ENCODE data around the gene ADH5.
A peak's percentile ranks its signal among the peaks of the same experiment; 100 is the strongest.
"Not testable (repeated sequence)": the region's sequence is repeated elsewhere in the genome, so short reads cannot be mapped to it uniquely, and the experiment has no call there.

Gene ADH5

DNA sequence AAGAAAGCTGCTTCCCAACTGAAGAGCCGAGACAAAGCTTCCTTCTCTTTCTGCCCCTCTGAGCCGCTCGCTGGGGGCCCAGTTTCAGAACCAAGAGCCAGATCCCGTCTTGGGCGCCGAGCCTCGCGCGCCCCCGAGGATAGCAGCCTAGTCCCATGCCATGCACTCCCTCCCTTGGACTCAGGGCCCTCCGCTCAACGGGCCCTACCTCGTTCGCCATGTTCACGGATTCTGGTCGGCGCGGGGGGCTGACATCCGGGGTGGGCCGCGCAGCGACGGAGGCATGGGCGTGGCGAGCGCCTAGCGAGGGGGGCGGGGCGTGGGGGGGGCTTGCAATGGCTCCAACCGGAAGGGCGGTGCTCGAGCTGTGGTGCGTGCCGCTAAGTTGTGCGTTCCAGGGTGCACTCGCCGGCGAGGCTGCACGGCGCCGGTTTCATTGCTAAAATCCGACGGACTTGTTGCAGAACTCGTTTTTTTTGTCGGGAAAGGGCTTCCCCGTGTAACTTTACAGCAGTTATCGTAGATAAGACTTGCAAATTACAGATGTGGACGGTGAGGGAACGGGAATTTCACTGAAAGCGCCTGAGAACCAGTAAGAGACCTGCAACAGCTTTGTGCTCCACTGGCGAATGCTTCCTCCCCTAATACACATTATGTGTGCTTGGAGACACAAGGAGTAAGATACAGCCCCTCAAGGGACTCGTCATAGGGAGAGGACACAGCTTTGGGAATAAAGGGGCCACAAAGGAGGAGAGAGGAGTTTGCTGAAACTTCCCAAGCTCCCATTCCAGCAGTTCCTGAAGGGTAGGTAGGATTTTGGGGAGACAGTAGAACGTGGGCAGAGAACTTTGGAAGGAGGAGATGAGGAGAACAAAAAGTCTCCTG lies at the start of gene ADH5:
Gene ADH5 (minus strand): TSS at position 308 of the 885 bp plus-strand sequence. CDS start 88 bp downstream, at position 220.
- peak; percentile 93 for DNase-seq

DNA sequence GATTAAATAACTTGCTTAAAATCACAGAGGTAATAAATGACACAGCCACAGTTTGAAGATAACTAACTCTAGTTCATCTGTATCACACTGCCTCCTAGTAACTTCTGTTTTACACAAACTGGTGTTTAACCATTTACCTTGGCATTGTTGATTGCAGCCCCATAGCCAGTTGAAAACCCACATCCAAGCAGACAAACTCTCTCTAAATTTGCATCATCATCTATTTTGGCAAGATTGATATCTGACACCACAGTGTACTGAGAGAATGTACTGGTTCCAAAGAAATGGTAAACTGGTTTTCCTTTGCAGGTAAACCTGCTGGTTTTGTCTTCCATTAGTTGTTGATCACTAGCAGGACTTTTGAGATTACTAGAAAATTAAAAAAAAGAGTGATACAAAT lies 47.7 kb upstream of the ADH5 start:
- no peak for DNase-seq

DNA sequence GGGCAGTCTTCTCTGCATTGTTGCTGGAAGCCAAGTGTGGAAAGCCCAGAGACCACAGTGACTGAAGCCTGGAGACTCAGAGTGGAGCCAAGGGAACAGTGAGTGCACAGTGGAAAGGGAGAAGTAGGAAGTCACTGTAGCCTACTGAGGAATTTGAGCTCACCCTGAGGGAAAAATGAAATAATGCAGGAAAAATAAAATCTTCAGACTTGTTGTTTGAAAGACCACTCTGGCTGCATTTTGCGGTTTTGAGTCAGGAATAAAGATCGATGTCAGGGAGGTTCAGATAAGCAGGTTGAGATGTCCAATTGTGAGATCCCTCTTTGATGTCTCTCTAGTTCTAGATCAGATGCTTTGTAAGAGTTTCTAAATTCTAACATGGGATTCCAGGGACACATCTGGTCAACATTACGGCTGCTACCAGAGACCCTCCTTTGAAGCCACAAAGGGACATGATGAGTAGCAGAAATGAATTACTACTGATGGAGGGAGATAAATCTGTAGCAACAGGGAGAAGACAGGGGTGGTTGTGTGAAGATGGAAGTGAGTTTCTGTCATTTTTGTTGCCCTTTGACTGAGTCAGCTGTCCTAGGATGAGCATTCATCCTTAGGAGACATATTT lies 47.1 kb upstream of the ADH5 start:
- DNase-seq: no peak

DNA sequence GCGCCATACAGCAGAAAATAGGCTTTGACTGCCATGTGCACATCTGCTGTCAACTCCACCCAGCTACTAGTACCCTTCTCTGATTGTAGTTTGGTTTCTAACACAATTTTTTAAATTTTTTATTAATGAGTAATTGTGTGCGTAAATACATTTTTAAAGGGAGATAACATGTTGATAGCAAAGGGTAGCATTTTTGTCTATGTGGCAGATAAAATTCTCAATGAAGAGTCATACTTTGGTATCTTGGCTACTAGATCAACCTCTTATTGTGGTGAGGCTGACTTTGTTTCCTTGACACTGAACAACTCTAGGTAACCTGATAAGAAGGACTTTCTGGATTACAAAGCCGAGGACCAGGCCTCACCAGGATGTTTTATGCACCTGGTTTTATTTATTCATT lies 46.0 kb upstream of the ADH5 start:
- DNase-seq: no peak

DNA sequence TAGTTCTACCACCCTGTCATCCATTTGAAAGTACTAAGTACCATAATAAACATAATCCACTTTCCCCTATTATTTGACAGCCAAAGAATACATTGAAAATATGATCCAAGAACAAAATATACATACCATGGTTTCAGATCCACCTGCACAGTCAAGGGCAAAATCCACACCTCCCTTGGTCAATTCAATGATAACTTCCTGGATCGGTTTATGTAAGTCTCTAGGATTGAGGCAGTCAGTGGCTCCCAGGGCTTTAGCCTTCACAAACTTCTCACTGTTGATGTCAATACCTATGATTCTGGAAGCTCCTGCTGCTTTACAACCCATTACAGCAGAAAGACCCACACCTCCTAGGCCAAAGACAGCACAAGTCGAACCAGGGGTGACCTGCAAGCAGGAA lies 42.8 kb upstream of the ADH5 start:
- no peak for DNase-seq

DNA sequence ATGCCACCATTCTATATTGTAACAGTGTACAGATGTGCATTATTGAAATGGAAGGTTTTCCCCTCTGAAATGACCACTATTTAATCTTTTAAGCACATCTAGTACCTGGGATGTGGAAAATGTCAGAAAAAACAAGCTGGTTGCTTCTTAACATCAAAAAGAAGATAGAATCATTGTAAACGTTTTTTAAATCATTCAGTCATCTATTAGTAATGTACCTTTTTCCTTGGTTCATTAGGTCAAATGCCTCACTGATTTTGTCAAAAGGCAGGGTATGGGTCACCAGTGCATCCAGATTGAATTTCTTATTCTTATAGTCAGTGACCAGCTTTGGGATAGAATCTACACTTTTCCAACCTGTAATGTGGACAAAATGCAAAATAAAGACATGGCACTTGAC lies 37.8 kb upstream of the ADH5 start:
- no peak for DNase-seq

DNA sequence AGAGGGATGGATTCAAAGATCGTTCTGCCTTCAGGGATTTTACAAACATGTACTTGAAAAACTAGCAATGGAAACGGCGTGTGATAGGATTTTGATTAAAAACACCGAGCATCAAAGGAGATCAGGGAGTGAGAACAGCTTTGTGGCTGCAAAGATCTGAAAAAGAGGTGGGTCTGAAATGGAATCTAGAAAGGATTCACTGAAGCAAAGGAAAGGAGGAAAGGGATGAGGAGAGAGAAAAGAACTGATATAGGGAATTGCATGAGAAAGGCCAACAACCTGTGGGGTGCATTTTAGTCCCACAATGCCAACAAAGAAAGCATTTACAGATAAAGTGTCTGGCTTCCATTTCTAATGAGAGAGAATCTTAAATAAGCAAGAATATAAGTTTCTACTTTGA lies 32.4 kb upstream of the ADH5 start:
- DNase-seq: no peak

DNA sequence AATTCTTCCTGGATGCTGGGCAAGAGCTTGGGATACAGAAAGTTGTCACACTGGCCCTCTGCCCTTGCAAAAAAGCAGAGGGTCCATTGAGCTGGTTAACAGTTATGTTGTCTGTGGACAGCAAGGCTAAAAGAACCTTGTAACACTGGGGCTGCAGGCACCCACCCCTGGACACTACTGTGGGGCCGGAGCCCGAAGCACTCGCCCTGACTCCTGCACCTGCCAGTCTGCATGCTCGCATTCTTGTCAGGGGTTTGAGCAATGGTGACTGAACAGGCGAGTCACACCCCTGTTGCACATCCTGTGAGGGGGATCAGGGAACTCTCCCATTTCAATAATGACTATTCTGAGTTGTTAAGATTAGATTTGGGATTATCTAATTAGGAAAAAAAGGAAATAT lies 31.9 kb upstream of the ADH5 start:
- DNase-seq: no peak

DNA sequence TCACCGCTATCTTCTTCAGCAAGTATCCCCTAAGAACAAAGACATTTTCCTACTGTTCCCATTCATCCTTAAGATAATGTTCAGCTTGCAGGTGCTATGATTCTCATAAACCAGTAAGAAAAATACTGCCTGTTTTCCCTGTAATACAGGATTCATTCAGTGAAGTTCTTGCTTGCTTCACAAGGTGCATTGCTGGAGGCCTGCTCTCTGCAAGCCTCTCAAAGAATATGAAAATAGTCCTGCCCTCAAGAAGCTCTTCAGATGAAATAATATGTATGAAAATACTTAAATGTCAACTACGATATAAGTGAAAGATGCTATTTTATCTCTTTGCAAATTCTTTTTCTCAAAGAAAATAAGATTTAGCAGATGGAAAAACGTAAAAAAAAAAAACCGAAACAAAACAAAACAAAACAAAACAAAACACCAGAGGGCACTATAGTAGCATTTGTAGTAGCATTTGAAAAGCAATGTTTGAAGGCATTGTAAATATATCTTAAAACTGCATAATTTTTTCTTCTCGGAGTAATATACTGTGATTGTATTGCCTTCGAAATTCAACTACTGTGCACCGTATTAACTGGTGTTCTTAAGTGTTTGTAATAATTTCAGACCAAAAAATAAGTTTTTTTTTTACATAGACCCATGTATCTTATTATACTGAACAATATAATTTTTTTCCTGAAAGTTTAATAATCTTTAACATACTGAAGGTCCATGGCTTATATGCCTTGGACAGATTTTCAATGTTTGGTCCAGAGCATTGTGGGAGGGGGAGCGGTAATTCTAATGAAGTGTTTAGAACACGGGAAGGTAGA lies 29.5 kb upstream of the ADH5 start:
- DNase-seq: no peak

DNA sequence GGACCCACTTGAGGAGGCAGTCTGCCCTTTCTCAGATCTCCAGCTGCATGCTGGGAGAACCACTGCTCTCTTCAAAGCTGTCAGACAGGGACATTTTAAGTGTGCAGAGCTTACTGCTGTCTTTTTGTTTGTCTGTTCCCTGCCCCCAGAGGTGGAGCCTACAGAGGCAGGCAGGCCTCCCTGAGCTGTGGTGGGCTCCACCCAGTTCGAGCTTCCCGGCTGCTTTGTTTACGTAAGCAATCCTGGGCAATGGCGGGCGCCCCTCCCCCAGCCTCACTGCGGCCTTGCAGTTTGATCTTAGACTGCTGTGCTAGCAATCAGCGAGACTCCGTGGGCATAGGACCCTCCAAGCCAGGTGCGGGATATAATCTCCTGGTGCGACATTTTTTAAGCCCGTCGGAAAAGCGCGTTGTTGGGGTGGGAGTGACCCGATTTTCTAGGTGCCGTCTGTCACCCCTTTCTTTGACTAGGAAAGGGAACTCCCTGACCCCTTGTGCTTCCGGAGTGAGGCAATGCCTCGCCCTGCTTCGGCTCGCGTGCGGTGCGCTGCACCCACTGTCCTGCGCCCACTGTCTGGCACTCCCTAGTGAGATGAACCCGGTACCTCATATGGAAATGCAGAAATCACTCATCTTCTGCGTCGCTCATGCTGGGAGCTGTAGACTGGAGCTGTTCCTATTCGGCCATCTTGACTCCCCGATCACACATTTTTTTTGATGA lies 28.7 kb upstream of the ADH5 start:
- DNase-seq: not testable (repeated sequence)

DNA sequence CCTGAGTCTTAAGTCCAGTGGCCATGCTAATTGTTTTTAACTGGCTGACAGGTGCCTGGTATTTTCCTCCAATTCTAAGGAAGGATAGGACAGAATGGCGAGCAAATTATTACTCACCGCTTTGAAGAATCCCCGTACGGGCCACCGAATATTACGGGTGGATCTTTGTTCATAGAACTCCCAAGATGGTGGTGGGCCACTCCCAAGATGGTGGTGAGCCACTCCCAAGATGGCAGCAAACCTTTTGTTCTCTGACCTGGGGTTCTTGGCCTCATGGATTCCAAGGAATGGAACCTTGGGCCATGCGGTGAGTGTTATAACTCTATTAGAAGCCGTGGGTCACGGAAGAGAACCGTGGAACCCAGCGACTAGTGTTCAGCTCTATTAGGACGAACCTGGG lies 20.7 kb upstream of the ADH5 start:
- DNase-seq: not testable (repeated sequence)

DNA sequence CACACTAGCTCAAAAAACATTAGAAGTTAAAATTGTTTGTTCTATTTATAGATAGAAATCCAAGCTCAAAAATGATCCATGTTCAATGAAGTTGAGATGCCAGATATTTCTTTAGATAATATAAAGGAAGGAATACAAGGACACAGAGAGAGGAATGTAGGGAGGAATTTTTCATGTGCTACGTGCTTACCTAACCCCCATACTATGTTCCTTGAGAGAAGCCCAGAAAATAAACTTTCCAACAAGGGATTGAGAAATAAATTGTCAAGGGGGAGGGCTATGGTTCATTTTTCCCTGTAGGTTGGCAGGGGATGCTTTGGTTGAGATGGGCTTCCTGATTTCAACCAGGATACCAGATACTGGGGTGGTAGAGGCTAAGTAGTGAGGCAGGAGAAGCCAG lies 15.6 kb upstream of the ADH5 start:
- no peak for DNase-seq

DNA sequence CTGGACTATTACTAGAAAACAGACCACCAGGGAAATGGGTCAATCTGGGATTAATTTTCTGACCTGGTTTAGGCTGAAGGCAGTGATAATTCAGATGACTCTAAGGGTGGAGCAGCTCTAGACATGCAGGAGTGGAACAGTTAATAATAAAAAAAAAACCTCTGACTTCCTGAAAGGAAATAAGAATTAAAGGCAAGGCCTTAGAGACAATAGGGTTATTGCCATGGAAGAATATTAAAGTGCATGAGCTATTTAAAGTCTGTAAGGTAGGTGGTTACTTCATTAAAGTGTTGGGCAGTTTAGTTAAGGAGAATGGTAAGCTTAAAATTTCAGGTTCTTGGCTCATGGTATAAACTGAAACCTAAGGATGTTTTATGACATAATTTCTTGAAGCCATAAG lies 14.6 kb upstream of the ADH5 start:
- no peak for DNase-seq

DNA sequence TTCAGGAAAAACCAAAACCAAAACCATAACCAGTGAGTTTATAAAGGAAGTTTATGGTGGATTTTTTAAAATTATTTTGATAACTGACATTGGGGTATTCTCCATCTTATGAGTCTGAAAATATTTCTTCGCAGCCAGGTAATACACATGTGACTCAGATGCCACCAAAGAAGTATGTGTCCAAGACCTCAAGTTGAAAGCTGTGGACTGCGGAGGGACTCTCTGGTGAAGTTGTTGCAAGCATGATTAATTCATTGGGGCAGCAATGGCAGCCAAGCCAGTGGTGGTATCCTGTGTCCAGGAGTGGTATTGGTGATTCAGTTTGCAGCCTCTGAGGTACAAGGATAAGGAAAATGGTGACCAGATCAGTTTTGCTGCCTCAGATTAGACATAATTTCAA lies 14.0 kb upstream of the ADH5 start:
- no peak for DNase-seq

DNA sequence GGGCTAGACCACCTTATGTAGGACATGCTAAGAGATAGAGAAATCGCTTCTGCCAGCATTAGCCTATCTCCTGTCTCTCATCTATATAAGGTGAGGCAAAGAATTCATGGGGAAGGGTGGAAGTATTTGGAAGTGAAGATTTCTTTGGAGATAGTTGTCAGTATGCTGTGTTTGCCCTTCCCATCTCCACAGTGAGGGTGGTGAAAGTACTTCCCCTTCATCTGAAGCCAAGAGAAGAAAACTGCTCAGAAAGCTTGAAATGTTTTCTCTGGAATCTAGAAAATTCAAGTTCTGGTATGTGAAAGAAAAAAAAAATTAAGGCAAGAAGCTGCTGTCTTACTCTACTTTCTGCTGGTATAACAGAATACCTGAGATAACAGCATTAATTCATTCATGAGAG lies 12.3 kb upstream of the ADH5 start:
- DNase-seq: no peak

DNA sequence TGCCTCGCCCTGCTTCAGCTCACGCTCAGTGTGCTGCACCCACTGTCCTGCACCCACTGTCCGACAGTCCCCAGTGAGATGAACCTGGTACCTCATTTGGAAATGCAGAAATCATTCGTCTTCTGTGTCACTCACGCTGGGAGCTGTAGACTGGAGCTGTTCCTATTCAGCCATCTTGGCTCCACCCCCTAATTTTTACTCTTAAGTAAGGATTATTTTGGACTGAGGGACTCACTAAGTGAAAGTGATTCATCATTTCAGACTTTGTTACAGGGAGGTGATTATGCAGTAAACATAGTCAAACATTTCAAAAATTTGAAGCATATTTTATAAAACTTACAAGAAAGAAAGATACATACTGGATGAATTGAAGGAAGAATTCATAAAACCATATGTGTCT lies 11.2 kb upstream of the ADH5 start:
- DNase-seq: not testable (repeated sequence)

DNA sequence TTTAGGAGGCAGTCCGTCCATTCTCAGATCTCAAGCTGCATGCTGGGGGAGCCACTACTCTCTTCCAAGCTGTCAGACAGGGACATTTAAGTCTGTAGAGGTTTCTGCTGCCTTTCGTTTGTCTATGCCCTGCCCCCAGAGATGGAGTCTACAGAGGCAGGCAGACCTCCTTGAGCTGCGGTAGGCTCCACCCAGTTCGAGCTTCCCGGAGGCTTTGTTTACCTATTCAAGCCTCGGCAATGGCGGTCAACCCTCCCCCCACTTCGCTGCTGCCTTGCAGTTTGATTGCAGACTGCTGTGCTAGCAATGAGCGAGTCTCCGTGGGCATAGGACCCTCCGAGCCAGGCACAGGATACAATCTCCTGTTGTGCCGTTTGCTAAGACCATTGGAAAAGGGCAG lies 10.7 kb upstream of the ADH5 start:
- no peak for DNase-seq

DNA sequence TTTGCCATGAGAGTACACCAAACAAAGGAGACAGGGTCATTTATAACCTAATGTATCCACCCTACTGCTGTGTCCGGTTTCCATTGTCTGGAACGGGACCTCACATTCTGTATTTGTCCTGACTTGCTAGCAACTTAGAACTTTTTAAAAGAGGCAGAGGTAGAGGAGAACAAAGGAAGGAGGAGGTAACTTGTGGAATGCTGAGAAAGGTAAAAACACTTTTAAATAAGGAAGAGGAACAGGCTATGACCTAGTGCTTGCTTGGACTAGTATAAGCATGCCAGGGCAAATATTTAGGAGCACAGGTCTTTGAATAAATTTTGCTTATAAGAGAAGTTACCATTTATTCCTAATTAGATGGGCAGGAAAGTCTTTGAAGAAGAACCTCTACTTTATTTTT lies 3.3 kb upstream of the ADH5 start:
- DNase-seq: not testable (repeated sequence)

DNA sequence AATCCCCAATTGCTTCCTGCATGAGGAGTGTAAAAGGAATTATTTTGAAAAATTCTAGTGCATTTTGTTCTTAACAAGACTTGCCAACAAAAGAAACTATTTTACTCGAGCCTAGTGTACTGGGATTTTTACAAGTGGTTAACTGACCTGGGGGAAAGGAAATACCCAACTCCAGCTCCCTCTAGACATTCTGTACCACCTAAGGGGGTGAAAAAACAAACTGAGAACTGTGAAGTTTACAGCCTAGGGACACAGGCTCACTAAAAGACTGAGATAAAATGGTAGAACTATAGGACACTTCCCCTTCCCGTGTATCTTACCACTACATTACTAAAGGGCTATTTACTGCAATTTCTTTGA lies 2.6 kb upstream of the ADH5 start:
- DNase-seq: no peak

DNA sequence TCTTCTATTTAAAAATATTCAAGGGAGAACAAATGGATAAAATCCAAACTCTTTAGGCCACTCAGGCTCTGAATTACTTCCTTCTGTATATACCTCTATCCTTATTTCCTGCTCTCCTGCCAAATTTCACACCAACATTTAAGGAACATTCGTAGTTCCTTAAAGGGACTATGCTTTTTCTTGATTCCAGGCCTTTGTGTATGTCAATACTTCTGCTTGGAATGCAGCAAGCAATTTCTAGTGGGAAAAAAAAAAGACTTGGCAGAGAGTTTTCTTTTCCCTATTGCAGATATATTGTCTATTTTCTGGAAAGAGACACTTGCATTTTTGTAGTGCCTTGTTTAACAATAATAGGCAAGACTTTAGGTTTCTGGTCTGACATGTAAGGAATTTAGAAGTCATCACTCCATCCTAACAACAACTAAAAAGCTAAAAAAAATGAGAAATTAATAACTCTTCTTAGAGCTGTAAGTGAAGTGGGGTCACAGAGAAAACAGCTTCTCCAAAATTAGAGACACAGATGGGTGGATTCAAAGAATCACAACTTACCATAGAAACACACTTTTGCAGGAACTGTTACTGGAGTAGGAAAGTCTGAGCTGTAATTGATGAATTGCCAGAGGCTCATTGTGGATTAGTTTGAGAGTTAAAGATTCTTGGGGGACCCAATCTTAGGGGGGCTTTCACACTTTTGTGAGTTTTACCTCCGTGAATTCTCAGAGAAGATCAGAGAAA lies 2.1 kb upstream of the ADH5 start:
- no peak for DNase-seq

DNA sequence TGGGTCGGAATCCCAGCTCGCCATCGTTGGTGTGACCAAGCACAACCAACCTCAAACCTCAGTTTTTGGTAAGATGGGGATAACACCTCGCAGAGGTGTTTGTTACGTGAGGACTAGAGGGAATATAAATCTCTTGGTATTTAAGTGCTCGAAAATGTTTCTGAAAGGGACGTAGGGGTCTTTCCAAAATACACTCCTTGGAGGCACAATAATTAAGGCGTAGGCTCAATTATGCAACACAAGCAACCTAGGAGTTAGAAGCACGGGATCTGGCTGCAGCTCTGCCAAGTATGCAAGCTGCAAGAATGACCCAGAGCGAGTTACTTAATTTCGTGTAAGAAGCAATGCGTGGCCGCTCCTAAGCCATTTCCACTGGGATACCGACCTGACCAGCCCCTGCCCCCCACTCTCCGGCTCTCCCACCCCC lies 552 bp downstream of the ADH5 start:
- peak; percentile 54 for DNase-seq

DNA sequence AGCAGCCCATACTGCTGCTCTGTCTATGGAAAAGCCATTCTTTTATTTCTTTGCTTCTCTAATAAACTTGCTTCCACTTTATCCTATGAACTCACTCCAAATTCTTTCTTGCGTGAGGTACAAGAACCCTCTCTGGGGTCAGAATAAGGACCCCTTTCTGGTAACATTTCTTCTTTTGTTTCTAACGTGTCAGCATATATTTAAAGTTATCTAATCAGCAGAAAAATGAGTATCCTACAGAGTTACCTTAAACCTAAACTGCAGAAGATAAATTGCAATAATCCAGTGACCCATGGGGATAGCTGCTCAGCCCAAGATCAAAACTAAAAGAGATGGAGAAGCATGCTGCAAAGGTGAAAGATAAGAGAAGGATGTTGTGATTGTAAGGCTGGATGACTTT lies 4.0 kb downstream of the ADH5 start:
- DNase-seq: no peak

Data from activated CD8-positive, alpha-beta memory T cell treated with anti-CD3 and anti-CD28 coated beads, Interleukin-2, amount 50 U/mL, for 48 hours (primary cell).